ENCODE measurements around the gene LAMA2. TPM values are rescaled to one million over a fixed set of nuclear protein-coding genes. Genes with fewer than 3 reads are reported as not detected.
"Not testable (repeated sequence)": the region's sequence is repeated elsewhere in the genome, so short reads cannot be mapped to it uniquely, and the experiment has no call there.

The LAMA2 gene
- total RNA-seq, 4 donors from 2014 or later, result 61.5 to 154 (median 103) TPM

- TF ChIP-seq POLR2A (IDR thresholded peaks at IDR 0.05), result no peak
- TF ChIP-seq, protein P1, sequence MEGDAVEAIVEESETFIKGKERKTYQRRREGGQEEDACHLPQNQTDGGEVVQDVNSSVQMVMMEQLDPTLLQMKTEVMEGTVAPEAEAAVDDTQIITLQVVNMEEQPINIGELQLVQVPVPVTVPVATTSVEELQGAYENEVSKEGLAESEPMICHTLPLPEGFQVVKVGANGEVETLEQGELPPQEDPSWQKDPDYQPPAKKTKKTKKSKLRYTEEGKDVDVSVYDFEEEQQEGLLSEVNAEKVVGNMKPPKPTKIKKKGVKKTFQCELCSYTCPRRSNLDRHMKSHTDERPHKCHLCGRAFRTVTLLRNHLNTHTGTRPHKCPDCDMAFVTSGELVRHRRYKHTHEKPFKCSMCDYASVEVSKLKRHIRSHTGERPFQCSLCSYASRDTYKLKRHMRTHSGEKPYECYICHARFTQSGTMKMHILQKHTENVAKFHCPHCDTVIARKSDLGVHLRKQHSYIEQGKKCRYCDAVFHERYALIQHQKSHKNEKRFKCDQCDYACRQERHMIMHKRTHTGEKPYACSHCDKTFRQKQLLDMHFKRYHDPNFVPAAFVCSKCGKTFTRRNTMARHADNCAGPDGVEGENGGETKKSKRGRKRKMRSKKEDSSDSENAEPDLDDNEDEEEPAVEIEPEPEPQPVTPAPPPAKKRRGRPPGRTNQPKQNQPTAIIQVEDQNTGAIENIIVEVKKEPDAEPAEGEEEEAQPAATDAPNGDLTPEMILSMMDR (IDR thresholded peaks at IDR 0.05), result no peak
- H3K4me3 ChIP-seq, result no peak overlapping the region
- DNase-seq, result peak; percentile 38 to 63
- H3K27ac ChIP-seq, result peak overlapping the region; percentile 67 to 80
- intact Hi-C loops (cut with DNase I; ENCODE audit: low total_unique reads), result no loop called here
- H3K27me3 ChIP-seq, result no peaks in the 10 kb centered on the region
- no peaks in the 10 kb centered on the region for H3K4me1 ChIP-seq
- no peaks in the 10 kb centered on the region for H3K36me3 ChIP-seq
- H3K9me3 ChIP-seq, result no peaks in the 10 kb centered on the region
Observed at GRCh38 chr6:129140526-129140925, 257.6 kb downstream of the LAMA2 start.

DNA sequence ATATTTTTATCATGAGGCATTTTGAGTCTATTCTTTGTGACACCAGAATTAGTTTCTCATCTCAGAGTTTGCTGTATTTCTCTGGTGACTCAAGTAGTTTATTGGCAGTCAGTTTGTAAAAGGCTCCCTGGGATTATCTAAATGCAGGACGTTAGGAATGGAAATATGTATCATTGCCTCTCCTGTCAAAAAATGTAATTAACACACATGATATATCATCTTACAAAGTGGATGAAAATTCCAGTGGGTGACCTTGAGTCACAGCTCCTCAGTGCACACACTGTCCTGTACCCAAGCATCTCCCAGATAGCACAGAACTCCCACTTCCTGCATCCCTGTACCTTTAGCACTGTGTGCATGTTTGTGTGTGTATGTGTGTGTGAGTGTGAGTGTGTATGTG lies 258.6 kb downstream of the LAMA2 start:
- no peak overlapping the region for H3K4me3 ChIP-seq
- H3K36me3 ChIP-seq, result no peaks in the 10 kb centered on the region
- TF ChIP-seq, protein P1 (IDR thresholded peaks at IDR 0.05), result no peak
- no peak for TF ChIP-seq POLR2A (IDR thresholded peaks at IDR 0.05)
- intact Hi-C loops (cut with DNase I; ENCODE audit: low total_unique reads), result no loop called here
- H3K9me3 ChIP-seq, result no peaks in the 10 kb centered on the region
- DNase-seq, result no peak
- peak overlapping the region; percentile 67 to 80 for H3K27ac ChIP-seq
- H3K4me1 ChIP-seq, result no peaks in the 10 kb centered on the region
- no peaks in the 10 kb centered on the region for H3K27me3 ChIP-seq

- H3K4me1 ChIP-seq, result no peaks in the 10 kb centered on the region
- intact Hi-C loops (cut with DNase I; ENCODE audit: low total_unique reads), result no loop called here
- TF ChIP-seq POLR2A (IDR thresholded peaks at IDR 0.05), result no peak
- TF ChIP-seq, protein P1 (IDR thresholded peaks at IDR 0.05), result no peak
- no peak overlapping the region for H3K4me3 ChIP-seq
- H3K9me3 ChIP-seq, result no peaks in the 10 kb centered on the region
- no peak for DNase-seq
- no peak overlapping the region for H3K27ac ChIP-seq
- no peaks in the 10 kb centered on the region for H3K36me3 ChIP-seq
- H3K27me3 ChIP-seq, result no peaks in the 10 kb centered on the region
Observed at GRCh38 chr6:129146902-129147301, 264.0 kb downstream of the LAMA2 start.

GRCh38 chr6:129150507-129150906 lies 267.6 kb downstream of the LAMA2 start:
- no peak for DNase-seq
- H3K4me3 ChIP-seq, result no peak overlapping the region
- H3K27me3 ChIP-seq, result no peaks in the 10 kb centered on the region
- intact Hi-C loops (cut with DNase I; ENCODE audit: low total_unique reads), result no loop called here
- no peaks in the 10 kb centered on the region for H3K4me1 ChIP-seq
- no peaks in the 10 kb centered on the region for H3K9me3 ChIP-seq
- TF ChIP-seq, protein P1 (IDR thresholded peaks at IDR 0.05), result no peak
- no peak for TF ChIP-seq POLR2A (IDR thresholded peaks at IDR 0.05)
- H3K27ac ChIP-seq, result no peak overlapping the region
- no peaks in the 10 kb centered on the region for H3K36me3 ChIP-seq

DNA sequence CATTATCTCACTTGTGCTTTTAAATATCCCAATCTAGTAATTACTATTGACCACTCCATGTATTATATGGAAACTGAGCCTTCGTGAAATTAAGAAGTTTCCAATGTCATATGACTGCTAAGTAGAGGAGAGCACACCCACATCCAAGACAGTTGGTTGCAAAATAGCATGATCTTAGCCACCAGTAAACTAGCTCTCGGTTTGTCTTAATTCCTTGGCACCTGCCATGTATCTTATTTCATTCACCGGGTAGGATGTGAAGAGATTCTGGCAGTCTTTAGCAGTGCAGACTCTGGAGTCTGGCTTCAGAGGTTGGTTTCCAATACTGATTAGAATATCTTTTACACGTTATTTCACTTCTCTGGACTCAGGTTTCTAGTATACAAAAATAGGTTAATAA lies 270.3 kb downstream of the LAMA2 start:
- TF ChIP-seq, protein P1 (IDR thresholded peaks at IDR 0.05), result no peak
- no peak for TF ChIP-seq POLR2A (IDR thresholded peaks at IDR 0.05)
- no peaks in the 10 kb centered on the region for H3K36me3 ChIP-seq
- H3K27me3 ChIP-seq, result no peaks in the 10 kb centered on the region
- H3K9me3 ChIP-seq, result no peaks in the 10 kb centered on the region
- H3K27ac ChIP-seq, result no peak overlapping the region
- intact Hi-C loops (cut with DNase I; ENCODE audit: low total_unique reads), result no loop called here
- H3K4me1 ChIP-seq, result no peaks in the 10 kb centered on the region
- no peak for DNase-seq
- no peak overlapping the region for H3K4me3 ChIP-seq

- H3K27me3 ChIP-seq; intact Hi-C loops (cut with DNase I; ENCODE audit: low total_unique reads); H3K27ac ChIP-seq; DNase-seq; H3K36me3 ChIP-seq; H3K4me1 ChIP-seq; H3K9me3 ChIP-seq; H3K4me3 ChIP-seq: not testable (repeated sequence)
Observed at GRCh38 chr6:129159242-129159641, 276.3 kb downstream of the LAMA2 start.

Data from uterus (tissue), 4 donors.